Heart left ventricle (tissue), 13 donors: ENCODE data around the gene HGFAC.

Experiments used
- POLR2A ChIP-seq, 2 donors: fragments of 450-650 bp; IDR thresholded peaks; one replicate each; pipeline ENCODE4 v1.6.1; 2017; ENCODE audit warnings: antibody characterized with exemption in 2 of 2, mild to moderate bottlenecking in 2 of 2, moderate library complexity in 2 of 2
- TF ChIP-seq, protein P1 (sequence below), 12 donors: fragments of 200-600 bp; sonication (generic) in 4 of 12; IDR thresholded peaks; one replicate each; pipeline versions ENCODE4 v1.5.0 to v1.8.0; 2018 to 2022; ENCODE audit warnings: antibody characterized with exemption in 12 of 12, mild to moderate bottlenecking in 5 of 12
- donor health status: ischemic (EF 13 %, LVEDD 7.1; RV severe dilation, severe dysfunction).
- donor health status: DM: no; HTN: yes; CAD: no.
- donor health status: DM: no; HTN: no; CAD: no.
- donor health status: ischemic (EF 25% LVEDD 6.9; RV normal size, moderate dysfunction).
- donor health status: ischemic (EF 25% LVEDD 5.7; RV mildly dilated, moderate dysfunction).
- donor health status: ischemic (EF 35%, LVEDD 5.7; RV mildly dilated, moderate dysfunction).
- donor health status: nonischemic (EF 11% LVEDD 7.7; RV severe dilation, severe dysfunction).
- donor health status: DM: yes; HTN: yes; CAD: no.
- donor health status: PGD.
- donor health status: ischemic (EF 29% LVEDD 5.4; RV normal size, mild dysfunction).
- donor health status: nonischemic (EF 23%, LVEDD 6.1; RV moderate dilation, normal function).

DNA sequence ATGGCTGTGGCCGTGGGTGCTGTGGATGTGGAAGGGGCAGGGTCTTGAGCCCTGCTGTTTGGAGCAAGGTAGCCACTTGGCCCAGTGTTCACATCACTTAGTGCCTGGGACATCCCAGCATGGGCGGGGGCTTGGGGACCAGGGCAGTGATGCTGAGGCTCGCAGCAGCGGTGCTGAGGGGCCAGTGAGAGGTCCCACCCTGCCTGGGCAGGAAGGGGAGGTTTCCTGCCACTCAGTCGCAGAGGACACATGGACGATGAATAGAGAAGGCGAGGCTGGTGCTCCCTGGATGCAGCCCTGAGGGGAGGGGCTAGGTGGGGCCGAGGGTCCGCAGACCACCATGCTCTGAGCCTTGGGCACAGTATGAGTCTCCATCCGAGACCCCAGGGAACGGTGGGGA is 47.1 kb downstream of the HGFAC start:
- TF ChIP-seq, protein P1, sequence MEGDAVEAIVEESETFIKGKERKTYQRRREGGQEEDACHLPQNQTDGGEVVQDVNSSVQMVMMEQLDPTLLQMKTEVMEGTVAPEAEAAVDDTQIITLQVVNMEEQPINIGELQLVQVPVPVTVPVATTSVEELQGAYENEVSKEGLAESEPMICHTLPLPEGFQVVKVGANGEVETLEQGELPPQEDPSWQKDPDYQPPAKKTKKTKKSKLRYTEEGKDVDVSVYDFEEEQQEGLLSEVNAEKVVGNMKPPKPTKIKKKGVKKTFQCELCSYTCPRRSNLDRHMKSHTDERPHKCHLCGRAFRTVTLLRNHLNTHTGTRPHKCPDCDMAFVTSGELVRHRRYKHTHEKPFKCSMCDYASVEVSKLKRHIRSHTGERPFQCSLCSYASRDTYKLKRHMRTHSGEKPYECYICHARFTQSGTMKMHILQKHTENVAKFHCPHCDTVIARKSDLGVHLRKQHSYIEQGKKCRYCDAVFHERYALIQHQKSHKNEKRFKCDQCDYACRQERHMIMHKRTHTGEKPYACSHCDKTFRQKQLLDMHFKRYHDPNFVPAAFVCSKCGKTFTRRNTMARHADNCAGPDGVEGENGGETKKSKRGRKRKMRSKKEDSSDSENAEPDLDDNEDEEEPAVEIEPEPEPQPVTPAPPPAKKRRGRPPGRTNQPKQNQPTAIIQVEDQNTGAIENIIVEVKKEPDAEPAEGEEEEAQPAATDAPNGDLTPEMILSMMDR (IDR thresholded peaks at IDR 0.05) = no peak
- TF ChIP-seq POLR2A (IDR thresholded peaks at IDR 0.05) = no peak
